GM06990 (cell line): Measurements from ENCODE around the gene CNBD2.
A peak's percentile ranks its signal among the peaks of the same experiment; 100 is the strongest.

Source experiments
- DNase-seq: peaks from one replicate; pipeline ENCODE4 v3.0.0-alpha.2; 2011; ENCODE audit not compliant: insufficient read length; ENCODE audit errors: extremely low read depth
- H3K27me3 ChIP-seq: replicated peaks from 2 replicates; pipeline ENCODE4 v1.6.0; 2011; ENCODE audit warnings: low read length; ENCODE audit not compliant: control insufficient read depth, insufficient read depth
- H3K36me3 ChIP-seq: 2 replicates; pipeline ENCODE4 v1.5.1; 2011; ENCODE audit warnings: low read length; ENCODE audit not compliant: control insufficient read depth, insufficient read depth
- H3K4me3 ChIP-seq: replicated peaks from 2 replicates; pipeline ENCODE4 v1.5.1; 2011; ENCODE audit warnings: low read depth, mild to moderate bottlenecking, control low read depth, low read length
- CTCF ChIP-seq: IDR thresholded peaks from 2 replicates; pipeline ENCODE4 v1.5.1; 2011; ENCODE audit warnings: low read length, control low read depth, mild to moderate bottlenecking, inconsistent platforms; ENCODE audit not compliant: insufficient read depth, poor library complexity, severe bottlenecking

Gene CNBD2

GRCh38 chr20:36055145-36055544 lies 86.8 kb downstream of the CNBD2 start:
- H3K4me3 ChIP-seq: no peak overlapping the region
- TF ChIP-seq CTCF: no peak
- no peaks in the 10 kb centered on the region for H3K36me3 ChIP-seq
- no peak for DNase-seq
- no peaks in the 10 kb centered on the region for H3K27me3 ChIP-seq

- Histone ChIP-seq H3K36me3 (no peaks in the 10 kb centered on the region), H3K27me3 (no peaks in the 10 kb centered on the region; the same call in 1 of the 2 replicates), H3K4me3 (no peak overlapping the region)
- TF ChIP-seq CTCF: no peak
- no peak for DNase-seq
Observed at GRCh38 chr20:36060676-36061075, 92.3 kb downstream of the CNBD2 start.

GRCh38 chr20:36061754-36062153 lies 93.4 kb downstream of the CNBD2 start:
- no peak overlapping the region for H3K4me3 ChIP-seq
- no peak for TF ChIP-seq CTCF
- H3K27me3 ChIP-seq: no peaks in the 10 kb centered on the region; the same call in 1 of the 2 replicates
- no peaks in the 10 kb centered on the region for H3K36me3 ChIP-seq
- DNase-seq: no peak

GRCh38 chr20:36062799-36063198 lies 94.4 kb downstream of the CNBD2 start:
- Histone ChIP-seq H3K27me3 (no peaks in the 10 kb centered on the region; the same call in 1 of the 2 replicates), H3K4me3 (no peak overlapping the region), H3K36me3 (no peaks in the 10 kb centered on the region)
- no peak for DNase-seq
- no peak for TF ChIP-seq CTCF

- Histone ChIP-seq H3K27me3 (no peaks in the 10 kb centered on the region; the same call in 1 of the 2 replicates), H3K36me3 (no peaks in the 10 kb centered on the region), H3K4me3 (peak overlapping the region; percentile 68)
- no peak for TF ChIP-seq CTCF
- DNase-seq: no peak
Observed at GRCh38 chr20:36063916-36064657, 95.7 kb downstream of the CNBD2 start.
